HG03066 (cell line): Measurements from ENCODE around the gene MAN2C1.
"Not testable (repeated sequence)": the region's sequence is repeated elsewhere in the genome, so short reads cannot be mapped to it uniquely, and the experiment has no call there.

ENCODE experiments used
- ATAC-seq: cut with Tn5 transposase; IDR thresholded peaks from one replicate; pipeline ENCODE4 v1.9.1; 2021; ENCODE audit warnings: low read depth; ENCODE audit not compliant: unreplicated experiment

MAN2C1 gene

GRCh38 chr15:75361989-75362641, 6.3 kb downstream of the MAN2C1 start:
- ATAC-seq: no peak

DNA sequence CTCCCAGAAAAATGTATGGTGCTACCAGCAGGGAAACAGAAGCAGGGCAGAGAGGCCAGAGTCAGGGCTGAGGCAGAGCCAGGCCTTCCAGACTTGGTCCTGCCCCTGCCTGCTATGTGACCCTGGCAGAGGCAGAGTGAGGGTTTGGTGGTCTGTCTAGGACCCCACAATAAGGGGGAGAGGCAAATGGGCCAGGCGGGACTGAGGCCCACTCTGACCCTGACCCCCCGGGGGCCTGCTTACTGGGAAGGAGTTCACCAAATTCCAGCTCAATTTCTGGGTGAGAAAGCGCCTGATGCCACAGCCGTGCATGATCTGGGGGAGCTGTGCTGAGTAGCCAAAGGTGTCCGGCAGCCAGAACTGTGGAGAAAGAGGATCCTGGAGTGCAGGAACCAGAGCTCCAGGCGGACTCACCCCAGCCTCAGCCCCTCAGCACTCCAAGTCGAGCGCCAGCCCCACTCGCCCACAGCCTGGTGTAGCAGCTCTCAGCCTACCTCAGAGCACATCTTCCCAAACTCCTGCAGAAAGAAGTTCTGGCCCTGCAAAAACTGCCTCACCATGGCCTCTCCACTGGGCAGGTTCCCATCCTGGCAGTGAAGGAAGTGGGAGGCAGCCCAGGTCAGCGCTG, 6.9 kb downstream of the MAN2C1 start:
- no peak for ATAC-seq

GRCh38 chr15:75360856-75361255, 7.6 kb downstream of the MAN2C1 start:
- ATAC-seq: no peak

DNA sequence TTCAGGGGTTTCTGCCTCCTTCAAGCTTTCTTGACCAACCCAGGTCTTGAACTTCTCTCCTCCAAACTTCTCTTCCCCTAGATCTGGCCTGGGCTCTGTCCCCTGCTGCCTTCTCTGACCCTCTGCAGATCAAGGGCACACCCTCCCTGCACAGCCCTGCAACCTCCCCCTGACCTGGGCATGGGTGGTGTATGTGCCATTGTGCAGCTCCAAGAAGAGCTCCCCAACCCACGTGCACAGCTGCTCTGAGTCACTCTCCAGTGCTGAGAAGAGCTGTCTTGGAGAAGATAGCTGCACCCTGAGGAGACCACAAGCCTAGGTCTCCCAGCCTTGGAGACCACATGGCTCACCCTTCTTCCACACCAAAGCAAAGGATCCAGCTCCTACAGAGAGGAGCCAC, 8.0 kb downstream of the MAN2C1 start:
- ATAC-seq: no peak

DNA sequence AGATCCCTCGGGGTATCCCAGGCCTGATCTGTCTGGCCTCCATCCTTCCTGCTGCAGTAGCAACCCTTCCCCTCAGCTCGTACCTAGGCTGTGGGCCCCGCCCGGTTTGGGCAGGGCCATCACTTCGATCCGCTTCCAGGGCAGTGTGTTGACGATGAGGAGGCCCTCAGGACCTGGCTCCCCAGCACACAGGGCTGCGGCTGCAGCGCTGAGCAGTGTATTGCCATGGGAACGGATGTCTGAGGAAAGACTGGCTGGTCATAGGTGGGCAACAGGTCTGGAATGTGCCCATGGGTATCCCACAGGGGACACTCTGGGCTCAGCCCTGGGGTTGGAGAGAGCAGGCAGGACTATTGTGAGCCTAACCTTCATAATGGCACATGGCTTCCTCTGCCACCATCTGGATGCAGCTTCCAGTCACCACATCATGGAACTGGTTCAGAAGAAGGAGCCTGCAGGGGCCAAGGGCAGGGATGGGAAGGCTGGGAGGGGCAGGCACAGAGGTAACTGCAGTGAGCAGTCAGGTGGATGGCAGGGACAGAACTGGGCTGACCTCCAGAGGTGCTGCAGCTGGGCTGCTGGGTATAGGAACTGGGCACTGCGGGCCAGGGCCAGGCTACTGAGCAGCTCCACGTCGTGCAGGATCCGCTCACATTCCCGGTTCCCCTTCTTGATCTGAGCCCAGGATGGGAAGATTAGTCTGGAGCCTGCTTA, 8.7 kb downstream of the MAN2C1 start:
- ATAC-seq: no peak

GRCh38 chr15:75358771-75359536, 9.5 kb downstream of the MAN2C1 start:
- no peak for ATAC-seq

GRCh38 chr15:75357976-75358673, 10.3 kb downstream of the MAN2C1 start:
- ATAC-seq: no peak

GRCh38 chr15:75356517-75356916, 11.9 kb downstream of the MAN2C1 start:
- no peak for ATAC-seq

DNA sequence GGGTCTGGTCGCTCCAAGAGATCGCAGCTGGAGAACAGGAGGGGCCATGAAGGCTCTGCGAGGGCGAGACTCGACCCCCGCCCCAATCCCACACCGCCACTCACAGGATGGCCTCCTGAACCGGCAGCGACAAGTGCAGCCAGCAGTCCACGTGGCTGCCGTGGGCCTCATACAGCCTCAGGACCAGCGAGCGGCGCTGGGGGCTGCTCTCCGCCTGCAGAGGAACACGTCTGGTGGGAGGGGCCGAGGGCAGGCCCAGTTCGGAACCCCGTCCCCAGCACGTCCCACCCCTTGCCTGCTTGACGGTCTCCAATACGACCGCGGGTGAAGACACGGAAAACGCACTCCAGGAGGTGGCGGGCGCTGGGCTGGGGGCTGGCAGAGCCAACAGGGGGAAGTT, 12.4 kb downstream of the MAN2C1 start:
- no peak for ATAC-seq

DNA sequence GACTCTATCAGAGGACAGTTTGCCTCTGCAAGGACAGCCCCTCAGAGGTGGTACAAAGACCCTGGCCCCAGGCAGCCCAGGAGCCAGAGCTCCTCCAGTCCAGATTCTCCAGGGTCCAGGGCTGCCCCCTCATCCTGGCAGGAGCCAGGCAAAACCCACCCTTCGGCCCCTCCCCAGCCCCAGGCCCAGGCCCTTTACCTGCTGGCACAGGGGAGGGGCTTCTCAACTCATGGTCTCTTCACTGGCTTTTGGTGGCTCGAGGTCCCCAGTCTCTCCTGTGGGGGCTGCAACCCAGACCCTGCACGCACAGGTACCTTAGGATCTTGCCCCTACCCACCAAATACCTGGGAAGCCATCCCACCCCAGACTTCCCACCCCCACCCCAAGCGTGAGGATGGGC, 13.0 kb downstream of the MAN2C1 start:
- ATAC-seq: no peak

GRCh38 chr15:75354454-75354853, 14.0 kb downstream of the MAN2C1 start:
- ATAC-seq: no peak

DNA sequence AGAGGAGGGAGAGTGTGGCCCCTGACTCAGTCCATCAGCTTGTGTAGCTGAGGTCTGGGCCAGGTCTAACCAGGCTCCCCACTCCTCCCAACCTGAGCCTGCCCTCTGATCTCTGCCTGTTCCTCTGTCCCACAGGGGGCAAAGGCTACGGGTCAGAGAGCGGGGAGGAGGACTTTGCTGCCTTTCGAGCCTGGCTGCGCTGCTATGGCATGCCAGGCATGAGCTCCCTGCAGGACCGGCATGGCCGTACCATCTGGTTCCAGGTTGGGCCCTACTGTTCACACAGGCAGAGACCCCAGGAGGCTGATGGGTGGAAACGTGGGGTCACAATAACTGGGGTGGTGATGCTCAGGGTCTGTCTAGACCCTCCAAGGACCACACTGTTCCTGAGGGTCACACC, 14.8 kb downstream of the MAN2C1 start:
- no peak for ATAC-seq

DNA sequence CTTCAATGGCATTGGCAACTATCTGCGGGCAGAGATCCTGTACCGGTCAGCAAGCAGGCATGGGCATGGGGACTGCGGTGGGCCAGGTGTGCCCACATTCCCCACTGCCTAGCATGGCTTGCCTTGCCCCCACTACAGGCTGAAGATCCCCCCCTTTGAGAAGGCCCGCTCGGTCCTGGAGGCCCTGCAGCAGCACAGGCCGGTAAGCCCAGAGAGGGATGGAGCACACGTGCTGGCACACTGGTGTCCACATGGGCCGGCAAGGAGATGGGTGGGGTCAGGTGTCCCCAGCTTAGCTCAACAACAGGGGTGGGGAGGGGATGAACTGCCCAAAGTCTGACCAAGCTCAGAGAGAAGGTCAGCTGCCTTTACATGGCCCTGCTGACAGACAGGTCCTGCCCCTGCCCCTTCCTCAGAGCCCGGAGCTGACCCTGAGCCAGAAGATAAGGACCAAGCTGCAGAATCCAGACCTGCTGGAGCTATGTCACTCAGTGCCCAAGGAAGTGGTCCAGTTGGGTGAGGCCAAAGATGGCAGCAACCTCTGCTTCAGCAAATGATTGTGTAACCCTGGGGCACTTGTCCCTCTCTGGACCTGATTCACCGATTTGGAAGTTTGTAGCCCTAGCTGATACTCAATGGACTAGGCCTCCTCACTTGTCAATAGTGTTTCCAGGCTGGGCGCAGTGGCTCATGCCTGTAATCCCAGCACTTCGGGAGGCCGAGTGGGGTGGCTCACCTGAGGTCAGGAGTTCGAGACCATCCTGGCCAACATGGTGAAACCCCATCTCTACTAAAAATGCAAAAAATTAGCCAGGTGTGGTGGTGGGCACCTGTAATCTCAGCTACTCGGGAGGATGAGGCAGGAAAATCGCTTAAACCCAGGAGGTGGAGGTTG, 16.0 kb downstream of the MAN2C1 start:
- no peak for ATAC-seq

GRCh38 chr15:75350601-75351361, 17.6 kb downstream of the MAN2C1 start:
- no peak for ATAC-seq

DNA sequence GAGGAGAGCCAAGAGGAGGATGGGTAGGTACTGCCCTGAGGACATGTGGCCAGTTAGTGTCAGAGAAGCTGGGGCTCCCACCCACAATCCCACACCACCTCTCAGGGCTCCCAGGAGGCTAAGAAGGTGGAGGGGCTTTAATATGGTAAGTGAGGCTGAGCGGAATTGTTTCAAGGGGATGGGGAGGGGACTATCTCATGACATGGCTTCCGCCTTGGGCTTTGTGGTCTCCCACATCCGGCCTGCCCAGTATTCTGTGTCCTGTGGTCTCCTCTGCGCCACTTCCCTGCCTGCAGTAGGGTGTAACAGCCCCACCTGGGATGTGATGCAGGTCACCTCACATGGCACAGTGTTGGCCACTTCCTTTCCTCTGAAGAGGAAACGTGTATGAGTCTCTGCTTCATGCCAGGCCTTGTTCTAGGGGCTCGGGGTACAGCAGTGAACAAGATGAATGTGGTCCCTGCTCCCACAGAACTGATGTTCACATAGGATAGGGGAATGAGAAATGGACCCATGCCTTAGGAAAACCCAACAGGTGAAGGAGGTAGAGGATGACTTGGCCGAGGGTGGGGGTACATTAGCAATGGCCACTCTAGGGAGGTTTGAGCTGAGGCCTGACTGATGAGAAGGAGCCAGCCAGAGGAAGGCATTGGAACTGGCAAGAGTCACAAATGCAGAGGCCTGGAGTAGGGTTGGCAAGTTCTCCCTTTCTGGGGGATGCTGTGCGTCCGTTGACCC, 18.4 kb downstream of the MAN2C1 start:
- ATAC-seq: no peak

- not testable (repeated sequence) for ATAC-seq
These were observed 19.1 kb downstream of the MAN2C1 start for GRCh38 chr15:75349351-75349669.

- ATAC-seq: no peak
These were observed 19.7 kb downstream of the MAN2C1 start for GRCh38 chr15:75348562-75349350.
